ENCODE measurements around the gene NRXN2.

The NRXN2 gene

DNA sequence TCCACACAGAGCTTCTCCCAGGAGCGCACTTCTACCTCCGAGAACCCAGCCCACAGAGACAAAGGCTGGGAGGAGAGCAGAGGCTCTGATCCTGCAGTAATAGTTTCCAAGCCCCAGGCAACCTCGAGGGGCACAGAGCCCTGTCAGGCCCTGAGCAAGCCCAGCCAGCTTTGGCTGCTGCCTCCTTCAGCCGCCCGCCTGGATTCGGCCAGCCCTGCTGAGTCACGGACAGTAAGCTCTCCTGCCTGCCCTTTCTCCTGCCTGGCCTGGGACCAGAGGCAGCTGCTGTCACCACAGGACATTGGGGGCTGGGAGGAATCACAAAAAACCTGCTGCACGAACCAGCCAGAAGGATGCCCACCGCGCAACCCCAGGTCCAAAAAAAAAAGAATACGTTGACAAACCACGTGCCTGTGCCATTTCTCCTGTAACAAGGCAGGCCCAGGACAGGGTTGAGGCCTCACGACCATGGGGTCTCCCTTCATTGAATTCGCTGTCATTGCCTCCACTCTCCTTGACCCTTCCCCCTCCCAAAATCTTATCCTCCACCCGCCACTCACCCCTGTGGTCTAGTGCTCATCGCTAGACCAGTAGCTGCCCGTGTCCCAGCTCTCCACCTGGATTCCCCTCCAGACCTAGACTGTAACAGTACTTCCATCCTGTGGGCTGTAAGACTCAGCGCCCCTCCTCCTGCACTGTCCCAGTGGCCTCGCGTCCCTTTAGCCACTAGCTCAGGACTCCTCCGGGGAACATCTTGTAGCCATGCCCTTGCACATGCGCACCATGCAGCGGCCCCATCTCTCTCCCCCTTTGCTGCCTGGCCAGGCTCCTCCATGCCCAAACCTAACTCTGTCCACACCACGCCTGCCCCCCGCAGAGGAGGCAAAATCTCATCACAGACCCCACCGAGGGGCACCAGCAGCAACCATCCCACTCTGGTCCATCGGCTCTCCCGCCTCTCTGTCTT lies 139.4 kb downstream of the NRXN2 start:
- Histone ChIP-seq H3F3A (ENCODE audit: low read depth) (no peaks in the 10 kb centered on the region), H3K9me2 (replicated peaks; ENCODE audit: low read depth, low read length) (no peaks in the 10 kb centered on the region), H4K20me1 (ENCODE audit: insufficient read depth, low read length, poor library complexity, severe bottlenecking) (no peaks in the 10 kb centered on the region), H3K4me3 (ENCODE audit: low read length, poor library complexity, severe bottlenecking) (no peak overlapping the region), H3K79me2 (ENCODE audit: insufficient read depth, low read length) (no peaks in the 10 kb centered on the region), H3K36me3 (ENCODE audit: insufficient read depth, low read length) (no peaks in the 10 kb centered on the region), H3K27me3 (ENCODE audit: insufficient read depth, low read length, poor library complexity, severe bottlenecking) (no peaks in the 10 kb centered on the region), H3K4me2 (ENCODE audit: low read depth, low read length, poor library complexity, severe bottlenecking) (no peak overlapping the region), H3K9ac (ENCODE audit: low read depth, low read length, poor library complexity, severe bottlenecking) (no peak overlapping the region), H3K9me3 (ENCODE audit: insufficient read depth, low read depth, low read length) (no peaks in the 10 kb centered on the region), H2AFZ (ENCODE audit: low read length) (no peak overlapping the region), H3K4me1 (ENCODE audit: insufficient read depth, low read length, poor library complexity, severe bottlenecking) (no peaks in the 10 kb centered on the region)
- TF ChIP-seq, protein P1, sequence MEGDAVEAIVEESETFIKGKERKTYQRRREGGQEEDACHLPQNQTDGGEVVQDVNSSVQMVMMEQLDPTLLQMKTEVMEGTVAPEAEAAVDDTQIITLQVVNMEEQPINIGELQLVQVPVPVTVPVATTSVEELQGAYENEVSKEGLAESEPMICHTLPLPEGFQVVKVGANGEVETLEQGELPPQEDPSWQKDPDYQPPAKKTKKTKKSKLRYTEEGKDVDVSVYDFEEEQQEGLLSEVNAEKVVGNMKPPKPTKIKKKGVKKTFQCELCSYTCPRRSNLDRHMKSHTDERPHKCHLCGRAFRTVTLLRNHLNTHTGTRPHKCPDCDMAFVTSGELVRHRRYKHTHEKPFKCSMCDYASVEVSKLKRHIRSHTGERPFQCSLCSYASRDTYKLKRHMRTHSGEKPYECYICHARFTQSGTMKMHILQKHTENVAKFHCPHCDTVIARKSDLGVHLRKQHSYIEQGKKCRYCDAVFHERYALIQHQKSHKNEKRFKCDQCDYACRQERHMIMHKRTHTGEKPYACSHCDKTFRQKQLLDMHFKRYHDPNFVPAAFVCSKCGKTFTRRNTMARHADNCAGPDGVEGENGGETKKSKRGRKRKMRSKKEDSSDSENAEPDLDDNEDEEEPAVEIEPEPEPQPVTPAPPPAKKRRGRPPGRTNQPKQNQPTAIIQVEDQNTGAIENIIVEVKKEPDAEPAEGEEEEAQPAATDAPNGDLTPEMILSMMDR (conservative IDR thresholded peaks at IDR 0.05; ENCODE audit: low read length), result no peak
- no peak for TF ChIP-seq EZH2phosphoT487 (IDR thresholded peaks at IDR 0.05; ENCODE audit: borderline replicate concordance)

DNA sequence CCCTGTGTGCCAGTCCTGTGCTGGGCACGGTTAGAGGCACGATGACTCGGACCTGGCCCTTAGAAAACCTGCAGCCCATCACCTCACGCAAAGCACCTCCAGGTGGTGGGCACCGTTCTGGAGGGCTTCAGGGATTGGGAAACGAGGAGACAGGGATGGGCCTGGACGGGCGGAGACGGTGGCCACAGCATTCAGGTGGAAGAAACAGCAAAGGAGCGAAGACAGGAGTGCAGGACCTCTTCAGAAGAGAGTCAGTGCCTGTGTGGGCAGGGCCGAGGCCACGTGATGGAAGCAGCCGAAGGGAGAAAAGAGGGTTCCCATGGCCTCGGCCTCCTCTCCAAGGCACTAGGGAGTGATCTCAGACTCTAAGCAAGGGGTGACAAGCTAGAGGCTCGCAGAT lies 140.1 kb downstream of the NRXN2 start:
- H3K79me2 ChIP-seq (ENCODE audit: insufficient read depth, low read length), result no peaks in the 10 kb centered on the region
- H3K36me3 ChIP-seq (ENCODE audit: insufficient read depth, low read length), result no peaks in the 10 kb centered on the region
- no peak overlapping the region for H3K4me2 ChIP-seq (ENCODE audit: low read depth, low read length, poor library complexity, severe bottlenecking)

DNA sequence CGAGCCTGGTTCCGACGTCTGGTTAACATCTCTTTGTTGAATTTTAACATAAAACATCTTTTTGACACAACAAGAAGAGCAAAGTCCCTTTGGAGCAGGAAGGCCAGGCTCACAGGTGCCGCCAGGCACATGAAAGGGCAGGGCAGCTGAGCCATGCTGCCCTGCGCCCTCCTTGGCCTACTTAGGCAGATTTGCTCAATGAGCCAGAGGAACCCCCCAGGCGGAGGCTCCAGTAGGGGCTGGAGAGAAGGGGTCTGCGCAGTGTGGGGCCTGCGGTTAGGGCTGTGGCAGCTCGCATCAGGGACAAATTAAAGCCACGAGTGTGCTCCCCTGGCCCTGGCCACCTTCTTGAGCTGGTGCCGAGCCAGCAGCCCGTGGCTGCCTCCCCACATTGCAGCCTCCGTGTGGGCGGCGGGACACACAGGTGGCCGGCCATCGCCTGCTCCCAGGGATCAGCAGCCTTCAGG lies 141.9 kb downstream of the NRXN2 start:
- H3K4me3 ChIP-seq (ENCODE audit: low read length, poor library complexity, severe bottlenecking), result no peak overlapping the region
- no peak overlapping the region for H2AFZ ChIP-seq (ENCODE audit: low read length)
- H3K27me3 ChIP-seq (ENCODE audit: insufficient read depth, low read length, poor library complexity, severe bottlenecking), result no peaks in the 10 kb centered on the region
- TF ChIP-seq, protein P1 (conservative IDR thresholded peaks at IDR 0.05; ENCODE audit: low read length), result no peak
- no peak for TF ChIP-seq EZH2phosphoT487 (IDR thresholded peaks at IDR 0.05; ENCODE audit: borderline replicate concordance)
- H3K9me3 ChIP-seq (ENCODE audit: insufficient read depth, low read depth, low read length), result no peaks in the 10 kb centered on the region
- H3K4me1 ChIP-seq (ENCODE audit: insufficient read depth, low read length, poor library complexity, severe bottlenecking), result no peaks in the 10 kb centered on the region
- H4K20me1 ChIP-seq (ENCODE audit: insufficient read depth, low read length, poor library complexity, severe bottlenecking), result no peaks in the 10 kb centered on the region
- H3K9ac ChIP-seq (ENCODE audit: low read depth, low read length, poor library complexity, severe bottlenecking), result no peak overlapping the region
- no peaks in the 10 kb centered on the region for H3K79me2 ChIP-seq (ENCODE audit: insufficient read depth, low read length)
- no peak overlapping the region for H3K4me2 ChIP-seq (ENCODE audit: low read depth, low read length, poor library complexity, severe bottlenecking)
- no peaks in the 10 kb centered on the region for H3K36me3 ChIP-seq (ENCODE audit: insufficient read depth, low read length)
- H3F3A ChIP-seq (ENCODE audit: low read depth), result no peaks in the 10 kb centered on the region
- no peaks in the 10 kb centered on the region for H3K9me2 ChIP-seq (replicated peaks; ENCODE audit: low read depth, low read length)

More for the DNA sequence above, 140.1 kb downstream of the NRXN2 start:
- no peaks in the 10 kb centered on the region for H3K27me3 ChIP-seq (ENCODE audit: insufficient read depth, low read length, poor library complexity, severe bottlenecking)
- no peak overlapping the region for H2AFZ ChIP-seq (ENCODE audit: low read length)
- no peaks in the 10 kb centered on the region for H3K9me3 ChIP-seq (ENCODE audit: insufficient read depth, low read depth, low read length)
- H3K4me1 ChIP-seq (ENCODE audit: insufficient read depth, low read length, poor library complexity, severe bottlenecking), result no peaks in the 10 kb centered on the region
- H4K20me1 ChIP-seq (ENCODE audit: insufficient read depth, low read length, poor library complexity, severe bottlenecking), result no peaks in the 10 kb centered on the region
- no peaks in the 10 kb centered on the region for H3F3A ChIP-seq (ENCODE audit: low read depth)
- no peak overlapping the region for H3K9ac ChIP-seq (ENCODE audit: low read depth, low read length, poor library complexity, severe bottlenecking)
- no peaks in the 10 kb centered on the region for H3K9me2 ChIP-seq (replicated peaks; ENCODE audit: low read depth, low read length)
- no peak for TF ChIP-seq EZH2phosphoT487 (IDR thresholded peaks at IDR 0.05; ENCODE audit: borderline replicate concordance)
- TF ChIP-seq, protein P1 (conservative IDR thresholded peaks at IDR 0.05; ENCODE audit: low read length), result no peak
- no peak overlapping the region for H3K4me3 ChIP-seq (ENCODE audit: low read length, poor library complexity, severe bottlenecking)

Data from Loucy (cell line).